SH-SY5Y (cell line): ENCODE data around the gene FBP2.

ENCODE experiments used
- GATA2 ChIP-seq: IDR thresholded peaks from 2 replicates; pipeline ENCODE4 v1.6.1; 2011; ENCODE audit warnings: mild to moderate bottlenecking, low read depth, low read length
- GATA3 ChIP-seq: IDR thresholded peaks from 2 replicates; pipeline ENCODE4 v1.6.1; 2011; ENCODE audit warnings: low read depth, mild to moderate bottlenecking, low read length, moderate library complexity

- no peak for TF ChIP-seq GATA2
- TF ChIP-seq GATA3 = no peak
Observed at GRCh38 chr9:94600258-94600657, 6.6 kb upstream of the FBP2 start.
